Measurements from ENCODE around the gene KLF18.

GRCh38 chr1:44118682-44119081, 22.7 kb downstream of the KLF18 start, which contains the start of gene KLF17:
- no peak for TF ChIP-seq CTCF (IDR thresholded peaks at IDR 0.05)
- no peak for TF ChIP-seq POLR2A (IDR thresholded peaks at IDR 0.05)
